Stimulated activated CD8-positive, alpha-beta memory T cell treated with anti-CD3 and anti-CD28 coated beads, Interleukin-15, amount 100 ng/mL, for 24 hours (primary cell): Measurements from ENCODE around the gene HSD17B7.

Experiments
- DNase-seq: peaks from one replicate; pipeline ENCODE4 v3.0.0-alpha.2; 2020; ENCODE audit warnings: low read depth

The HSD17B7 gene

DNA sequence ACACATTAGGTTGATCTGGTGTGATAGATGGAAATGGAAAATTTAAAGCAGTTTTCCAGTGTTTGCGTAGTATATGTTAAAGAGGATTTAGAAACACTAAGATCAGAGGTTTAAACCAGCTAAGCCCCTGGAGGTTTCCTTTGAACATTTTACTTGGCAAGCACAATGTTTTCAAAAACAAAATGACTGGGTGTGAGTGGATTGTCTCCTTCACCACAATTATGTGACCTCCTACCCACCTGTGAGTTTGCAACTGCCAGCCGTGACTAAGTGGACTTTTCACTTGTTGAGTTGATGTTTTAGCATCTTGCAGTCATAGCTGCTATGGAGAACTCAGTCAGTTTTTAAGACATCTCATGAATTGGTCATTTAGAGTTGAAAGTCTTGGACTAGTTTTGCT is 65.8 kb downstream of the HSD17B7 start:
- no peak for DNase-seq

DNA sequence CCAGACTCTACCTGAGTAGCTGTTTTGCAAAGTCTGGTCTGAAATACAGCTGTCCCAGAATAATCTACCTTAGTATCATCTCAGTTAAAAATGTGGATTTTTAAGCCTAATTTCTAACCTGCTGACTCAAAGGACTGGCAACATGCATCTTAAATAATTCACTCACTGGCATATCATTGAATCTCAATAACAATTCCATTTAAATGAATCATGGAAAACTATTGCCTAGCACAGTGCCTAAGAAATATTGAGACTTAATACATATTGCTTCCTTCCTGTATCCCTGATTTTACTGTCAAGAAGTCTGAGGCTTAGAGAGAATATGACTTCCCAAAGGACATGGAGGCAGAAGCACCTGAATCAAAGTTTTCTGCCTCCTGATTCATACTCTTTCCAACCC is 67.3 kb downstream of the HSD17B7 start:
- no peak for DNase-seq

DNA sequence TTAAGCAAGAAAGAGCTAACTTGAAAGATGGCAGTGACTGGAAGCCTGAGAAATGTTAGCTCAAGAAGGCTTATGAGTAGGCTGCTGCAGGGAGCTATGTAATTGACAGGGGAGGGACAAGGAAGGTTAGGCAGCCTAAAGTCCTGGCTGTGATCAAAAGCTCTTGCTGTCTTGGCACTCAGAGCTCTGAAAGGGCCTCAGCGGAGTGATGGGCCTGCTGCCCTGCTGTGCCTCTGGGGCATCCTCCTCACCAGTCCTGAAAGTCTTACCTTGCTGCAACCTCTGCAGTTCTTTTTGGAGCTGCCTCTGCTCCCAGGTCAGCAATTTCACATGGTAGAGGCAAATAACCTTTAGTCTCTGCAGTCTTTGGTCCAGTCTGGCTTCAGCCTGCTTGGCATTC is 68.7 kb downstream of the HSD17B7 start:
- DNase-seq, result no peak

DNA sequence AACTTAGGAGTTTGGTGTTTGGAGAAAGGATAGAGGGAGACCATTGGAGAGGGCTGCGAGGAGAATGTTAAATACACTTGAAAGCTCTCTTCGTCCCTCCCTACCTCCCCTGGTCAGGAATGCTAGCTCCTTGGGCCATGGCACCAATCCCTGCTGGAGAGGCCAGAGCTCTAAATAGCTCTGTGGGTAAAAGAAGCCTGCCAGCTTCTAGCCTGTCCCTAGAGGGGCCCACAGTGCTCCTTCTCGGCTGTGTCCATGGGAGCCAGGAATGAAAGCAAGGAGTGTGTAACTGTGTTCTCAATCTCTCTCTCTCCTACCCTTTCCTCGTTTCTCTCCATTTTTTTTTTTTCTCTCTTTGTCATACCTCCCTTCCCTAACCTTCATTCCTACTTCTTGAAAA is 70.6 kb downstream of the HSD17B7 start, which contains the start of gene CCDC190:
CCDC190 (minus strand) TSS at position 75 of the 400 bp plus-strand sequence. CDS start 1,529 bp downstream, outside the sequence.
- no peak for DNase-seq

DNA sequence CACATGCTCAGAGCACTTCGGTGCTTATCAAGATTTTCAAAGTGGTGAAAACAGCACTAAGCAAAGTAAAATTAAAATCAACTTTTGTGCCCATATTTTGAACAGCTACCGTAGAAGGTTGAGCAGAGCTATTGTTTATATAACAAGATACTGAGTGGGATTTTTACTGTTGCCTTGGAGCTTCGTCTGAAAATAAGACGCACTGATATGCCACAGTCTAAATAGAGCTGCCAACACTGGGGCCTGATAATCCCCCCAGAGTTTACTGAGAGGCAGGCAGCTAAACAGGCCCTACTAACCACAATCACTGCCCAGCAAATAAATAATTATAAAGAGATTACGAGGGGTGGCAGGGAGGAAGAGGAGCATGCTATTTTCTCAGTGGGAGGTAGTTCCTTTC is 71.1 kb downstream of the HSD17B7 start:
- no peak for DNase-seq
